ENCODE results near the gene ATP6V0D1.

The ATP6V0D1 gene

GRCh38 chr16:67446968-67447507, 33.9 kb downstream of the ATP6V0D1 start:
- peaks cover 6% of the 10 kb centered on the region for H3K36me3 ChIP-seq (replicated peaks; ENCODE audit: low read depth, low read length)
- no peaks in the 10 kb centered on the region for H3K4me1 ChIP-seq (ENCODE audit: low read length)
- H3K4me2 ChIP-seq (ENCODE audit: low read length), result no peak overlapping the region
- H2AFZ ChIP-seq (ENCODE audit: low read depth, low read length), result no peak overlapping the region
- H3K27me3 ChIP-seq (ENCODE audit: low read depth, low read length), result no peaks in the 10 kb centered on the region
- no peaks in the 10 kb centered on the region for H3K79me2 ChIP-seq (ENCODE audit: low read length)
- H3K9ac ChIP-seq (ENCODE audit: low read length), result no peak overlapping the region
- TF ChIP-seq CTCF (IDR thresholded peaks at IDR 0.05; ENCODE audit: low read depth, low read length), result no peak
- no peak for TF ChIP-seq EZH2phosphoT487 (IDR thresholded peaks at IDR 0.05; ENCODE audit: low read depth)
- H3K4me3 ChIP-seq (ENCODE audit: low read length), result no peak overlapping the region
- H3K9me3 ChIP-seq (ENCODE audit: insufficient read depth, low read length), result no peaks in the 10 kb centered on the region
- no peak overlapping the region for H3K27ac ChIP-seq (ENCODE audit: low read length)
- peaks cover 7% of the 10 kb centered on the region for H4K20me1 ChIP-seq (ENCODE audit: insufficient read depth, low read length)

- no peak overlapping the region for H3K27ac ChIP-seq (ENCODE audit: low read length)
- H3K4me2 ChIP-seq (ENCODE audit: low read length), result no peak overlapping the region
- H4K20me1 ChIP-seq (ENCODE audit: insufficient read depth, low read length), result 0 out of 2 replicates have a peak, but pooled peaks cover 3% of the 10 kb centered on the region
- H3K9me3 ChIP-seq (ENCODE audit: insufficient read depth, low read length), result no peaks in the 10 kb centered on the region
- no peaks in the 10 kb centered on the region for H3K4me1 ChIP-seq (ENCODE audit: low read length)
- no peak overlapping the region for H2AFZ ChIP-seq (ENCODE audit: low read depth, low read length)
- TF ChIP-seq EZH2phosphoT487 (IDR thresholded peaks at IDR 0.05; ENCODE audit: low read depth) (no peak), CTCF (IDR thresholded peaks at IDR 0.05; ENCODE audit: low read depth, low read length) (no peak)
- peaks cover 3% of the 10 kb centered on the region for H3K36me3 ChIP-seq (replicated peaks; ENCODE audit: low read depth, low read length)
- no peak overlapping the region for H3K4me3 ChIP-seq (ENCODE audit: low read length)
- no peaks in the 10 kb centered on the region for H3K79me2 ChIP-seq (ENCODE audit: low read length)
- H3K9ac ChIP-seq (ENCODE audit: low read length), result no peak overlapping the region
- no peaks in the 10 kb centered on the region for H3K27me3 ChIP-seq (ENCODE audit: low read depth, low read length)
Observed at GRCh38 chr16:67445913-67446907, 34.7 kb downstream of the ATP6V0D1 start.

GRCh38 chr16:67445441-67445912, 35.5 kb downstream of the ATP6V0D1 start:
- 0 out of 2 replicates have a peak, but pooled peaks cover 3% of the 10 kb centered on the region for H4K20me1 ChIP-seq (ENCODE audit: insufficient read depth, low read length)
- H3K4me3 ChIP-seq (ENCODE audit: low read length), result no peak overlapping the region

More at GRCh38 chr16:67445441-67445912, 35.5 kb downstream of the ATP6V0D1 start:
- Histone ChIP-seq H3K27ac (ENCODE audit: low read length) (no peak overlapping the region), H3K9me3 (ENCODE audit: insufficient read depth, low read length) (no peaks in the 10 kb centered on the region), H3K4me1 (ENCODE audit: low read length) (no peaks in the 10 kb centered on the region), H3K27me3 (ENCODE audit: low read depth, low read length) (no peaks in the 10 kb centered on the region), H3K79me2 (ENCODE audit: low read length) (no peaks in the 10 kb centered on the region), H2AFZ (ENCODE audit: low read depth, low read length) (no peak overlapping the region), H3K4me2 (ENCODE audit: low read length) (no peak overlapping the region), H3K9ac (ENCODE audit: low read length) (no peak overlapping the region), H3K36me3 (replicated peaks; ENCODE audit: low read depth, low read length) (peaks cover 3% of the 10 kb centered on the region)
- TF ChIP-seq EZH2phosphoT487 (IDR thresholded peaks at IDR 0.05; ENCODE audit: low read depth), result no peak
- no peak for TF ChIP-seq CTCF (IDR thresholded peaks at IDR 0.05; ENCODE audit: low read depth, low read length)

Data from OCI-LY3 (cell line).